HG03064 (cell line): ENCODE data around the gene ART5.

Source experiments
- ATAC-seq: cut with Tn5 transposase; IDR thresholded peaks from one replicate; pipeline ENCODE4 v1.9.1; 2021; ENCODE audit warnings: low read depth; ENCODE audit not compliant: unreplicated experiment

Gene ART5

DNA sequence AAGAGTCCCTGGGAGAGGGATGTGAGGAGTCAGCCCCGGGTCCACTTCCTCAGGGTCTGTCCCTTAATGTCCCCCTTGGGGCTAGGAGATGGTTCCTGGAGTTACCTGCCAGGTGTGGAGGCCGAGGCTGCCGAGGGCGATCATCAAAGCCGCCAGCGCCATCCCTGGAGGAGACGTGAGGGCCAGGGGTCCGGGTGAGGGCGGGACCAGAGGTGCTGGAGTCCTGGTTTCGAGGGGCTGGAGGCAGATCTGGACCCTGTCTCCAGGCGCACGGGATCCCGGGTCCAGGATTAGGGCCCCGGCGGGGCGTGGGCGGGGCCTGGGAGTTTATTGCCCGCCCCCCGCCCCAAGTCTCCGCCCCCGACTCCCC lies at the start of gene ART5:
ART5 (minus strand) TSS at position 292 of the 370 bp plus-strand sequence; CDS start at position 162, 130 bp downstream.
- ATAC-seq = no peak

DNA sequence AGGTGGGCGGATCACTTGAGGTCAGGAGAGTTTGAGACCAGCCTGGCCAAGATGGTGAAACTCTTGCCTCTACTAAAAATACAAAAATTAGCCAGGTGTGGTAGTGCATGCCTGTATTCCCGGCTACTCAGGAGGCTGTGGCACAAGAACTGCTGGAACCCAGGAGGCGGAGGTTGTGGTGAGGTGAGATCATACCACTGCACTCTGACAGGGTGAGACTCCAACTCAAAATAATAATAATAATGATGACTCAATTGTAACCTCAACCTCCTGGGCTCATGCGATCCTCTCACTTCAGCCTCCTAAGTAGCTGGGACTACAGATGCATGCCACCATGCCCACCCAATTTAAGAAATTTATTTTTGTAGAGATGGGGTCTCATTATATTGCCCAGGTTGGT lies 45.0 kb upstream of the ART5 start:
- no peak for ATAC-seq

- ATAC-seq = no peak
Observed at GRCh38 chr11:3685923-3686322, 44.1 kb upstream of the ART5 start.

GRCh38 chr11:3684819-3685172 lies 43.0 kb upstream of the ART5 start:
- ATAC-seq = no peak

GRCh38 chr11:3684129-3684818 lies 42.5 kb upstream of the ART5 start:
- no peak for ATAC-seq

GRCh38 chr11:3683039-3683438 lies 41.2 kb upstream of the ART5 start:
- no peak for ATAC-seq

GRCh38 chr11:3679077-3679476 lies 37.3 kb upstream of the ART5 start:
- ATAC-seq = no peak

- ATAC-seq = no peak
Observed at GRCh38 chr11:3675971-3676370, 34.2 kb upstream of the ART5 start.

GRCh38 chr11:3674189-3674588 lies 32.4 kb upstream of the ART5 start:
- no peak for ATAC-seq

- no peak for ATAC-seq
Observed at GRCh38 chr11:3671334-3672254, 29.8 kb upstream of the ART5 start, which contains the start of gene CHRNA10. Gene CHRNA10, minus strand, starts transcription at chr11:3671384. Its CDS starts 72 bp downstream, at chr11:3671312.

- ATAC-seq = no peak
Observed at GRCh38 chr11:3669742-3670183, 28.0 kb upstream of the ART5 start.

GRCh38 chr11:3669128-3669527 lies 27.3 kb upstream of the ART5 start:
- ATAC-seq = no peak

GRCh38 chr11:3667149-3668035 lies 25.6 kb upstream of the ART5 start:
- no peak for ATAC-seq

GRCh38 chr11:3666023-3666530 lies 24.3 kb upstream of the ART5 start:
- no peak for ATAC-seq

DNA sequence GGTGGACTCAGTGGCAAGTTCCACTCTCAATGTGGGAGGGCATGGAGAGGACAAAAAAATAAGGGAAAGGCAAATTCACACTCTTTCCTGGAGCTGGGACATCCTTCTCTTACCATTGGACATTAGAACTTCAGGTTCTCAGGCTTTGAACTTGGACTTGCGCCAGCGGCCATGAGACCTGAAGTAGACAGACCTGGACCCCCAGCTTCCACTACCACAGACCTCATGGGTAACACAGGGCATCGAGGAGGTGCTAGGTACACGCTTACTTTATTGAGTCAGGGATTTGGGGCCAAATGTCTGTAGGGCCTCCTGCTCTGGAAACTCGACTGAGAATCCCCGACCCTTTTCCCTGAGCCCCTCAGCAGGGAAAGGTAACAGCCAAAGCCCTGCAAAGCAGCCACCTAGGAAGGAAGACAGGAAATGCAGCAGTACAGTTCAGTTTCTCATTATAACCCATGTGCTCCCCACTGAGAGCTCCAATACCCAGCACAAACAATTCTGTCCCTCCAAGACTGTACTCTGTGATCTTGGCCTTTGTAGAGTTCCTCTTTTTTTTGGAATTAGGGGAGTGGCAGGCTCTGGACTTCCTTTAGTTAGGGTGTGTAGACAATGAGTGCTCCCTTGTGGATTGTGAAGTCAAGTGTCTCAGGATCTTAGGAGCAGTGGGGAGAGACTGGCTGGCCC lies 23.7 kb upstream of the ART5 start:
- no peak for ATAC-seq

DNA sequence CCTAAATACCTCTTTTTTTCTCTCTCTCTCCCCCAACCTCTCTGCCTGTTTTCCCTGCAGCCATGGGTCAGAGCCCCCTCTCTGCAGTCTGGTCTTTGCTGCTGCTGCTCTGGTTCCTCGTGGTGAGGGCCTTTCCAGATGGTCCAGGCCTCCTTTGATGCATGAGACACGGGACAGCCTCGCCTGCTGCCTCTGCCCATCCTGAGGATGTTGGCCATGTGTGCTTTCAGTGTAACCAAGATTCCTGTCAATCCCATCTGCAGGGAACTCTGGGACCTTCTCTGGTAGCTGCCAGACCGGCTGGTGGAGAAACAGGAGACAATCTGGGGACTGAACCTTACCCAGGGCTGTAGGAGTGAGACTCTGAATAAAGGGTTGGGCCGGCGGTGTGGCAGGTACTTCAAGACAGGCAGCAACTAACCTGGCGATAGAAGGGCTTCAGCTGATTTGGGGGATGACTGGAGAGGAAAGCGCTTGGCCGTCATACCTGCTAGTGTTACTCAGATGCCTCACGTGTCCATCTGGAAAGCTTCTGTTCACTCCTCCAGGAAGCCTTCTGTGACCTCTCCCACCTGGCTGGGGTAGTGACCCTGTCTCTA lies 22.3 kb upstream of the ART5 start:
- ATAC-seq = no peak

DNA sequence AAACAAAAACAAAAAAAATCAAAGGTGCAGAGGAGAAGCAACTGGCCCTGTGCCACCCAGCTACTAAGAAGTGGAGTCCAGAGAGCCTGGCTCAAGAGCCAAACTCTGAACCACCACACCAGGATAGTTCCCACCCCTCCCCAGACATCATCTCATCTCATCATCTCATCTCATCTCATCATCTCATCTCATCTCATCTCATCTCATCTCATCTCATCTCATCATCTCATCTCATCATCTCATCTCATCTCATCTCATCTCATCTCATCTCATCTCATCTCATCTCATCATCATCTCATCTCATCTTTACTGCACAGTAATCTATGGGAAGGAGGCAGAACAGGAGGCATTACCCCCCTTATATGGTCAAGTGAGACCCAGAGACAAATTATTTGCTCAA lies 21.1 kb upstream of the ART5 start:
- no peak for ATAC-seq

DNA sequence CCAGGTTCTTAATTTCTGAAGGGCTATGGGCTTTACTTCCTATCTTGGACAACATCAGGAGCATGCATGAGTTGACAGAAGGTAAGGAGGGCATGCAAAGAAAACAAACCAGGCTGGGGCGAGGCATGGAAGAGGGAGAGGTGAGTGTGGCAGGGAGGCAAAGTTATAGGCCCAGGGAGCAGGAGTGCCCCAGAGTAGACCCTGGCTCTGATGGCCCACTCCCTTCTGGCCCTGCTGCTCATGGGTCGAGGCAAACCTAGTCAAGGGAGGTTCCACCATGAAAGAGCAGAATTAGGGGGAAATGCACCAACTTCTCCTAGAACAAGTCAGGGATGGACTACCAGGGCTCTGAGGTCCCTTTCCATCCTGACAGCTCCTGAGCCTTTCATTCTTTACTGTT lies 19.2 kb upstream of the ART5 start:
- ATAC-seq = no peak

DNA sequence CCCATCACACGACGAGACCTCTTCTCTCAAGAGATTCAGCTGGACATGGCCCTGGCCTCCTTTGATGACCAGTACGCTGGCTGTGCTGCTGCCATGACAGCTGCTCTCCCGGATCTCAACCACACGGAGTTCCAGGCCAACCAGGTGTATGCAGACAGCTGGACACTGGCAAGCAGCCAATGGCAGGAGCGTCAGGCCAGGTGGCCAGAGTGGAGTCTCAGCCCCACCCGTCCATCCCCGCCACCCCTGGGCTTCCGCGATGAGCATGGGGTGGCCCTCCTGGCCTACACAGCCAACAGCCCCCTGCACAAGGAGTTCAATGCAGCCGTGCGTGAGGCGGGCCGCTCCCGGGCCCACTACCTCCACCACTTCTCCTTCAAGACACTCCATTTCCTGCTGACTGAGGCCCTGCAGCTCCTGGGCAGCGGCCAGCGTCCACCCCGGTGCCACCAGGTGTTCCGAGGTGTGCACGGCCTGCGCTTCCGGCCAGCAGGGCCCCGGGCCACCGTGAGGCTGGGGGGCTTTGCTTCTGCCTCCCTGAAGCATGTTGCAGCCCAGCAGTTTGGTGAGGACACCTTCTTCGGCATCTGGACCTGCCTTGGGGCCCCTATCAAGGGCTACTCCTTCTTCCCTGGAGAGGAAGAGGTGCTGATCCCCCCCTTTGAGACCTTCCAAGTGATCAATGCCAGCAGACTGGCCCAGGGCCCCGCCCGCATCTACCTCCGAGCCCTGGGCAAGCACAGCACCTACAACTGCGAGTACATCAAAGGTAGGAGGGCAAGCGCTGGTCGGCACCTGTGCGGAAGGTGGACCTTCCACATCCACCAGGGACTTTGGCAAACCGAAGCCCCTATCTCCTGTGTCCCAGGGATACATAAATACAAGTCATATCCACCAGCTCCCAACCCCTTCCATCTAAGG lies 18.1 kb upstream of the ART5 start:
- no peak for ATAC-seq
